IMR-90 (cell line): Measurements from ENCODE around the gene ARMH1. TPM values are rescaled to one million over a fixed set of nuclear protein-coding genes. Genes with fewer than 3 reads are reported as not detected.
A peak's percentile ranks its signal among the peaks of the same experiment; 100 is the strongest.

Experiments used
- ATAC-seq: fragments of 200-7000 bp; cut with Tn5 transposase; 2 replicates; pipeline ENCODE4 v1.9.1; 2020; ENCODE audit warnings: low read depth, mild to moderate bottlenecking, moderate library complexity
- BruUV-seq: library from RNA; stranded (reverse); fragments of 400-500 nt; replicated peaks from 2 replicates; lab custom pipeline; 2021; lab: Mats Ljungman, UMichigan
- CTCF ChIA-PET: fragments of 300-600 bp; formaldehyde crosslinking; extraction: SDS; loops from one replicate; lab custom pipeline; 2021; ENCODE audit warnings: antibody characterized with exemption; lab: Yijun Ruan, JAX
- POLR2A ChIA-PET: fragments of 300-600 bp; sonication (Branson Sonifier 250); formaldehyde crosslinking; loops from one replicate; lab custom pipeline; 2022; ENCODE audit warnings: antibody characterized with exemption; ENCODE audit not compliant: unreplicated experiment; lab: Charles Lee
- DNase-seq: peaks from one replicate; pipeline ENCODE4 v3.0.0; 2013
- H2AFZ ChIP-seq: replicated peaks from 2 replicates; pipeline ENCODE3; 2013; ENCODE audit warnings: low read length, mild to moderate bottlenecking; ENCODE audit not compliant: poor library complexity
- H2AK5ac ChIP-seq: 2 replicates; pipeline ENCODE4 v1.6.1; 2013; ENCODE audit warnings: low read depth, low read length, inconsistent platforms
- H2AK9ac ChIP-seq: replicated peaks from 2 replicates; pipeline ENCODE3; 2013; ENCODE audit warnings: mild to moderate bottlenecking, low read depth, low read length, moderate library complexity; ENCODE audit not compliant: poor library complexity
- H2BK120ac ChIP-seq: 2 replicates; pipeline ENCODE4 v1.6.1; 2013; ENCODE audit warnings: low read depth, low read length, inconsistent platforms
- H2BK15ac ChIP-seq: 3 replicates; pipeline ENCODE4 v1.6.1; 2013; ENCODE audit warnings: low read depth, low read length, inconsistent platforms
- H2BK20ac ChIP-seq: 2 replicates; pipeline ENCODE4 v1.6.1; 2013; ENCODE audit warnings: low read depth, mild to moderate bottlenecking, inconsistent platforms, low read length, moderate library complexity
- H2BK5ac ChIP-seq: 2 replicates; pipeline ENCODE4 v1.6.1; 2013; ENCODE audit warnings: mild to moderate bottlenecking, low read depth, low read length, inconsistent platforms; ENCODE audit not compliant: poor library complexity, severe bottlenecking
- H3K14ac ChIP-seq: replicated peaks from 2 replicates; pipeline ENCODE4 v1.6.1; 2013; ENCODE audit warnings: low read depth, low read length, inconsistent platforms
- H3K18ac ChIP-seq: 2 replicates; pipeline ENCODE4 v1.6.1; 2013; ENCODE audit warnings: low read depth, low read length, control low read depth
- H3K23ac ChIP-seq: 2 replicates; pipeline ENCODE4 v1.6.1; 2013; ENCODE audit warnings: low read depth, low read length, inconsistent platforms
- H3K27ac ChIP-seq: 2 replicates; pipeline ENCODE4 v1.5.1; 2013; ENCODE audit warnings: mild to moderate bottlenecking, control low read depth, low read length; ENCODE audit not compliant: insufficient read depth
- H3K27me3 ChIP-seq: 2 replicates; pipeline ENCODE4 v1.6.1; 2013; ENCODE audit warnings: low read length; ENCODE audit not compliant: control insufficient read depth, insufficient read depth
- H3K36me3 ChIP-seq: 2 replicates; pipeline ENCODE4 v1.6.1; 2013; ENCODE audit warnings: low read length, mixed read lengths; ENCODE audit not compliant: control insufficient read depth, insufficient read depth
- H3K4ac ChIP-seq: 2 replicates; pipeline ENCODE4 v1.6.1; 2013; ENCODE audit warnings: low read depth, low read length, inconsistent platforms
- H3K4me1 ChIP-seq: 2 replicates; pipeline ENCODE4 v1.6.1; 2013; ENCODE audit warnings: low read length, mixed read lengths; ENCODE audit not compliant: control insufficient read depth, insufficient read depth
- H3K4me2 ChIP-seq: 2 replicates; pipeline ENCODE4 v1.6.1; 2013; ENCODE audit warnings: low read depth, mild to moderate bottlenecking, control low read depth, low read length, moderate library complexity
- H3K4me3 ChIP-seq: 2 replicates; pipeline ENCODE4 v1.5.1; 2013; ENCODE audit warnings: low read depth, mild to moderate bottlenecking, control low read depth, low read length, moderate library complexity; ENCODE audit not compliant: insufficient read depth
- H3K56ac ChIP-seq: 2 replicates; pipeline ENCODE4 v1.6.1; 2013; ENCODE audit warnings: low read length, inconsistent platforms; ENCODE audit not compliant: insufficient read depth; ENCODE audit errors: extremely low read depth
- H3K79me1 ChIP-seq, 2 experiments: 2 replicates each; pipeline ENCODE4 v1.6.1; 2013; ENCODE audit warnings: low read length in 2 of 2, inconsistent platforms in 1 of 2, low read depth in 1 of 2
- H3K9ac ChIP-seq: 2 replicates; pipeline ENCODE4 v1.6.1; 2013; ENCODE audit warnings: low read depth, low read length, control low read depth
- H3K9me1 ChIP-seq: 2 replicates; pipeline ENCODE4 v1.6.1; 2013; ENCODE audit warnings: low read length, inconsistent platforms; ENCODE audit not compliant: insufficient read depth
- H3K9me3 ChIP-seq: 2 replicates; pipeline ENCODE4 v1.6.1; 2013; ENCODE audit warnings: low read length; ENCODE audit not compliant: control insufficient read depth, insufficient read depth
- H4K20me1 ChIP-seq: 2 replicates; pipeline ENCODE4 v1.6.1; 2013; ENCODE audit warnings: low read length, inconsistent platforms; ENCODE audit not compliant: insufficient read depth
- H4K5ac ChIP-seq: 2 replicates; pipeline ENCODE4 v1.6.1; 2013; ENCODE audit warnings: mild to moderate bottlenecking, low read depth, low read length, control low read depth
- H4K8ac ChIP-seq, 2 experiments: 2 replicates each; pipeline ENCODE4 v1.6.1; 2013; ENCODE audit warnings: low read depth in 2 of 2, low read length in 2 of 2, control low read depth in 1 of 2, inconsistent platforms in 1 of 2
- H4K91ac ChIP-seq: 2 replicates; pipeline ENCODE4 v1.6.1; 2013; ENCODE audit warnings: low read depth, low read length, inconsistent platforms; ENCODE audit not compliant: insufficient read depth
- BHLHE40 ChIP-seq: fragments of 150-350 bp; IDR thresholded peaks from 2 replicates; pipeline ENCODE4 v1.6.1; 2016; ENCODE audit warnings: mild to moderate bottlenecking, low read depth, low read length
- CEBPB ChIP-seq: IDR thresholded peaks from 2 replicates; pipeline ENCODE4 v1.6.1; 2012; ENCODE audit warnings: low read depth, low read length, improper control_type of control experiment
- CHD1 ChIP-seq: IDR thresholded peaks from 2 replicates; pipeline ENCODE4 v1.6.1; 2012; ENCODE audit warnings: low read depth, low read length, improper control_type of control experiment
- ELK1 ChIP-seq: fragments of 150-350 bp; IDR thresholded peaks from 2 replicates; pipeline ENCODE4 v1.6.1; 2016; ENCODE audit warnings: low read depth, mild to moderate bottlenecking, low read length, moderate library complexity, borderline replicate concordance
- FOS ChIP-seq: fragments of 150-350 bp; IDR thresholded peaks from 2 replicates; pipeline ENCODE4 v1.6.1; 2016; ENCODE audit warnings: low read depth, low read length
- MAFK ChIP-seq: IDR thresholded peaks from 2 replicates; pipeline ENCODE4 v1.6.1; 2012; ENCODE audit warnings: low read depth, low read length, improper control_type of control experiment
- MAZ ChIP-seq: IDR thresholded peaks from 2 replicates; pipeline ENCODE4 v1.6.1; 2012; ENCODE audit warnings: low read depth, mild to moderate bottlenecking, low read length, improper control_type of control experiment, moderate library complexity, borderline replicate concordance
- MXI1 ChIP-seq: IDR thresholded peaks from 2 replicates; pipeline ENCODE4 v1.6.1; 2012; ENCODE audit warnings: low read depth, mild to moderate bottlenecking, low read length, moderate library complexity, borderline replicate concordance
- NFE2L2 ChIP-seq: fragments of 150-350 bp; IDR thresholded peaks from 2 replicates; pipeline ENCODE4 v1.6.1; 2016; ENCODE audit warnings: low read depth, mild to moderate bottlenecking, low read length
- POLR2A ChIP-seq: IDR thresholded peaks from 2 replicates; pipeline ENCODE4 v1.6.1; 2012; ENCODE audit warnings: mild to moderate bottlenecking, low read depth, low read length
- RAD21 ChIP-seq: IDR thresholded peaks from 2 replicates; pipeline ENCODE4 v1.6.1; 2012; ENCODE audit warnings: low read length, improper control_type of control experiment
- RCOR1 ChIP-seq: IDR thresholded peaks from 2 replicates; pipeline ENCODE4 v1.6.1; 2012; ENCODE audit warnings: mild to moderate bottlenecking, low read length, improper control_type of control experiment; ENCODE audit not compliant: insufficient replicate concordance
- RFX5 ChIP-seq: IDR thresholded peaks from 2 replicates; pipeline ENCODE4 v1.8.0; 2012; ENCODE audit warnings: low read depth, mild to moderate bottlenecking, low read length, moderate library complexity
- SMC3 ChIP-seq: fragments of 150-350 bp; IDR thresholded peaks from 2 replicates; pipeline ENCODE4 v1.6.1; 2016; ENCODE audit warnings: low read depth, mild to moderate bottlenecking, antibody characterized with exemption, low read length, moderate library complexity
- WGBS, 2 experiments: methylation state at CpG; one replicate each; pipeline versions ENCODE4 v1.1.5 to v1.1.7; 2013; ENCODE audit warnings: missing lambda C conversion rate in 2 of 2; ENCODE audit not compliant: insufficient read length in 1 of 2; ENCODE audit errors: extremely low coverage in 2 of 2; 5-methylcytosine and 5-hydroxymethylcytosine counted together
- dilution Hi-C: fragments of 300-500 bp; cut with HindIII; formaldehyde crosslinking; loops from one replicate; pipeline ENCODE4 v1.14.3; 2018; ENCODE audit warnings: low sequenced_read_pairs; ENCODE audit not compliant: unreplicated experiment
- in situ Hi-C: fragments of 300-500 bp; cut with MboI; formaldehyde crosslinking; loops from 3 replicates; pipeline ENCODE4 v1.14.3; 2019; ENCODE audit warnings: low sequenced_read_pairs, inconsistent platforms, mixed read lengths
- intact Hi-C: fragments of 100-400 bp; cut with micrococcal nuclease; formaldehyde crosslinking; loops from 2 replicates; pipeline ENCODE4 v1.10.0; 2022
- polyA plus RNA-seq, 3 experiments: library from polyadenylated mRNA; depleted of rRNA; stranded (reverse); fragments of >200 nt; gene quantifications; 2 replicates each; pipeline ENCODE4 v1.2.3, GENCODE V29; 2012; ENCODE audit warnings: low replicate concordance in 1 of 3
- total RNA-seq: library from RNA; depleted of rRNA; stranded (reverse); fragments of >200 nt; gene quantifications from 2 replicates; pipeline ENCODE4 v1.2.3, GENCODE V29; 2012
- TF ChIP-seq, protein P1 (sequence below): fragments of 150-350 bp; IDR thresholded peaks from 2 replicates; pipeline ENCODE4 v1.6.1; 2017; ENCODE audit warnings: mild to moderate bottlenecking, antibody characterized with exemption, low read length, low read depth
- TF ChIP-seq, protein P2 (sequence below): conservative IDR thresholded peaks from 2 replicates; pipeline ENCODE4 v1.5.1; 2012; ENCODE audit warnings: mild to moderate bottlenecking, low read depth, low read length, improper control_type of control experiment

Gene ARMH1
- total and polyA plus RNA-seq, 2 of the 4 experiments (the other 2 are of a cell fraction): 0.36 to 0.72 TPM

- Histone ChIP-seq H3K9me1 (no peaks in the 10 kb centered on the region), H2BK5ac (no peak overlapping the region), H3K9ac (no peak overlapping the region), H2BK120ac (no peak overlapping the region), H3K4me1 (peaks cover 2% of the 10 kb centered on the region; the same call in 1 of the 2 replicates), H3K18ac (no peak overlapping the region), H4K20me1 (no peaks in the 10 kb centered on the region), H3K79me1 (no peaks in the 10 kb centered on the region), H2AK9ac (peak overlapping the region; percentile 24), H2AFZ (peak overlapping the region; percentile 56), H2AK5ac (no peak overlapping the region), H3K4me2 (no peak overlapping the region), H3K14ac (0 out of 2 replicates have a peak overlapping the region, but pooled peaks have one; percentile 51), H2BK20ac (no peak overlapping the region), H3K4ac (no peak overlapping the region), H2BK15ac (no peak overlapping the region), H4K8ac (no peak overlapping the region), H3K56ac (no peak overlapping the region), H3K27ac (no peak overlapping the region), H3K23ac (no peak overlapping the region), H3K9me3 (no peaks in the 10 kb centered on the region), H3K36me3 (no peaks in the 10 kb centered on the region), H3K27me3 (peaks cover 8% of the 10 kb centered on the region), H4K5ac (no peak overlapping the region), H3K4me3 (no peak overlapping the region), H4K91ac (no peak overlapping the region)
- DNase-seq (no peak), ATAC-seq (no peak; the same call in 1 of the 2 replicates)
- in situ Hi-C loops: no loop called here
- 83% methylated on average over 1 of the region's 7 CpGs; no CpG with 5 or more reads in 1 of the 2 experiments for WGBS, 2 experiments
- dilution Hi-C loops: no loop called here
- BruUV-seq: no TSS peak
- TF ChIP-seq MAZ (no peak), CHD1 (no peak), NFE2L2 (no peak), RAD21 (no peak), RFX5 (no peak), MAFK (no peak), BHLHE40 (no peak), ELK1 (no peak), RCOR1 (no peak), MXI1 (no peak), POLR2A (no peak), CEBPB (no peak), FOS (no peak), SMC3 (no peak)
- TF ChIP-seq, protein P1, sequence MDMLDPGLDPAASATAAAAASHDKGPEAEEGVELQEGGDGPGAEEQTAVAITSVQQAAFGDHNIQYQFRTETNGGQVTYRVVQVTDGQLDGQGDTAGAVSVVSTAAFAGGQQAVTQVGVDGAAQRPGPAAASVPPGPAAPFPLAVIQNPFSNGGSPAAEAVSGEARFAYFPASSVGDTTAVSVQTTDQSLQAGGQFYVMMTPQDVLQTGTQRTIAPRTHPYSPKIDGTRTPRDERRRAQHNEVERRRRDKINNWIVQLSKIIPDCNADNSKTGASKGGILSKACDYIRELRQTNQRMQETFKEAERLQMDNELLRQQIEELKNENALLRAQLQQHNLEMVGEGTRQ: no peak
- TF ChIP-seq, protein P2, sequence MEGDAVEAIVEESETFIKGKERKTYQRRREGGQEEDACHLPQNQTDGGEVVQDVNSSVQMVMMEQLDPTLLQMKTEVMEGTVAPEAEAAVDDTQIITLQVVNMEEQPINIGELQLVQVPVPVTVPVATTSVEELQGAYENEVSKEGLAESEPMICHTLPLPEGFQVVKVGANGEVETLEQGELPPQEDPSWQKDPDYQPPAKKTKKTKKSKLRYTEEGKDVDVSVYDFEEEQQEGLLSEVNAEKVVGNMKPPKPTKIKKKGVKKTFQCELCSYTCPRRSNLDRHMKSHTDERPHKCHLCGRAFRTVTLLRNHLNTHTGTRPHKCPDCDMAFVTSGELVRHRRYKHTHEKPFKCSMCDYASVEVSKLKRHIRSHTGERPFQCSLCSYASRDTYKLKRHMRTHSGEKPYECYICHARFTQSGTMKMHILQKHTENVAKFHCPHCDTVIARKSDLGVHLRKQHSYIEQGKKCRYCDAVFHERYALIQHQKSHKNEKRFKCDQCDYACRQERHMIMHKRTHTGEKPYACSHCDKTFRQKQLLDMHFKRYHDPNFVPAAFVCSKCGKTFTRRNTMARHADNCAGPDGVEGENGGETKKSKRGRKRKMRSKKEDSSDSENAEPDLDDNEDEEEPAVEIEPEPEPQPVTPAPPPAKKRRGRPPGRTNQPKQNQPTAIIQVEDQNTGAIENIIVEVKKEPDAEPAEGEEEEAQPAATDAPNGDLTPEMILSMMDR: no peak
- ChIA-PET POLR2A (no interaction called here), CTCF (no interaction called here)
- intact Hi-C loops: no loop called here
Observed at GRCh38 chr1:44701141-44701573, 26.6 kb downstream of the ARMH1 start.
